Trophoblast cell (in vitro differentiated cells and primary cell): ENCODE results near the gene ZNF624. TPM values are rescaled to one million over a fixed set of nuclear protein-coding genes. Genes with fewer than 3 reads are reported as not detected.
"Not testable (repeated sequence)": the region's sequence is repeated elsewhere in the genome, so short reads cannot be mapped to it uniquely, and the experiment has no call there.

Source experiments
- DNase-seq, 2 donors: peaks; one replicate each; pipeline ENCODE4 v3.0.0-alpha.2; 2016
- H2AFZ ChIP-seq: 2 replicates; pipeline ENCODE4 v1.6.1; 2013; ENCODE audit warnings: low read length, moderate library complexity, mild to moderate bottlenecking; ENCODE audit not compliant: insufficient read depth, poor library complexity
- H2AK5ac ChIP-seq: 2 replicates; pipeline ENCODE4 v1.6.1; 2013; ENCODE audit warnings: mild to moderate bottlenecking, low read length
- H2BK120ac ChIP-seq: 2 replicates; pipeline ENCODE4 v1.6.1; 2013; ENCODE audit warnings: low read length, mild to moderate bottlenecking, moderate library complexity; ENCODE audit not compliant: insufficient read depth, poor library complexity
- H2BK12ac ChIP-seq: 2 replicates; pipeline ENCODE4 v1.6.1; 2013; ENCODE audit warnings: mild to moderate bottlenecking, low read length, moderate library complexity
- H2BK5ac ChIP-seq: 2 replicates; pipeline ENCODE4 v1.6.1; 2013; ENCODE audit warnings: low read length, low read depth, moderate library complexity, mild to moderate bottlenecking; ENCODE audit not compliant: poor library complexity
- H3K14ac ChIP-seq: 2 replicates; pipeline ENCODE4 v1.6.1; 2013; ENCODE audit warnings: mild to moderate bottlenecking, low read length
- H3K18ac ChIP-seq: 2 replicates; pipeline ENCODE4 v1.6.1; 2013; ENCODE audit warnings: mild to moderate bottlenecking, low read length
- H3K23ac ChIP-seq: 2 replicates; pipeline ENCODE4 v1.6.1; 2013; ENCODE audit warnings: low read length
- H3K27ac ChIP-seq: 2 replicates; pipeline ENCODE4 v1.5.1; 2013; ENCODE audit warnings: low read depth, mild to moderate bottlenecking, inconsistent platforms, low read length, moderate library complexity
- H3K27me3 ChIP-seq: 2 replicates; pipeline ENCODE4 v1.6.1; 2013; ENCODE audit warnings: inconsistent platforms, mild to moderate bottlenecking, low read length, moderate library complexity; ENCODE audit not compliant: insufficient read depth
- H3K36me3 ChIP-seq, 2 experiments: 1 replicate in 1 of 2; 2 replicates in 1 of 2; pipeline ENCODE4 v1.6.1; 2013; ENCODE audit warnings: low read length in 2 of 2, mild to moderate bottlenecking in 2 of 2, moderate library complexity in 1 of 2; ENCODE audit not compliant: insufficient read depth in 2 of 2, control insufficient read depth in 1 of 2
- H3K4ac ChIP-seq: 2 replicates; pipeline ENCODE4 v1.6.1; 2013; ENCODE audit warnings: low read depth, mild to moderate bottlenecking, low read length, moderate library complexity
- H3K4me1 ChIP-seq, 2 experiments: 1 replicate in 1 of 2; 2 replicates in 1 of 2; pipeline ENCODE4 v1.6.1; 2013; ENCODE audit warnings: low read length in 2 of 2, mild to moderate bottlenecking in 2 of 2, moderate library complexity in 1 of 2; ENCODE audit not compliant: insufficient read depth in 2 of 2, control insufficient read depth in 1 of 2
- H3K4me2 ChIP-seq: 2 replicates; pipeline ENCODE4 v1.6.1; 2013; ENCODE audit warnings: inconsistent platforms, mild to moderate bottlenecking, low read length, moderate library complexity
- H3K4me3 ChIP-seq: 2 replicates; pipeline ENCODE4 v1.5.1; 2013; ENCODE audit warnings: mild to moderate bottlenecking, low read depth, low read length, inconsistent platforms
- H3K79me1 ChIP-seq: one replicate; pipeline ENCODE4 v1.6.1; 2013; ENCODE audit warnings: low read length
- H3K79me2 ChIP-seq: 2 replicates; pipeline ENCODE4 v1.6.1; 2013; ENCODE audit warnings: low read length, mild to moderate bottlenecking; ENCODE audit not compliant: control insufficient read depth, insufficient read depth, poor library complexity
- H3K9ac ChIP-seq: 2 replicates; pipeline ENCODE4 v1.6.1; 2013; ENCODE audit warnings: mild to moderate bottlenecking, low read length
- H3K9me3 ChIP-seq: 2 replicates; pipeline ENCODE4 v1.6.1; 2013; ENCODE audit warnings: low read depth, mild to moderate bottlenecking, control low read depth, inconsistent platforms, low read length; ENCODE audit not compliant: insufficient read depth
- H4K12ac ChIP-seq: 2 replicates; pipeline ENCODE4 v1.6.1; 2013; ENCODE audit warnings: low read depth, mild to moderate bottlenecking, low read length, moderate library complexity
- H4K8ac ChIP-seq: 2 replicates; pipeline ENCODE4 v1.6.1; 2013; ENCODE audit warnings: low read depth, mild to moderate bottlenecking, low read length, moderate library complexity
- H4K91ac ChIP-seq: one replicate; pipeline ENCODE4 v1.6.1; 2013; ENCODE audit warnings: low read depth, mild to moderate bottlenecking, low read length, moderate library complexity
- WGBS: extraction: QIAGEN DNeasy Blood & Tissue Kit; methylation state at CpG from one replicate; pipeline ENCODE4 v1.1.7; 2013; ENCODE audit warnings: missing lambda C conversion rate; ENCODE audit not compliant: insufficient read length, insufficient coverage; ENCODE audit errors: extremely low coverage; 5-methylcytosine and 5-hydroxymethylcytosine counted together
- polyA plus RNA-seq: library from polyadenylated mRNA; stranded (reverse); fragments of 200-250 nt; gene quantifications from 2 replicates; pipeline ENCODE4 v1.2.3, GENCODE V29; 2013

The ZNF624 gene
- polyA plus RNA-seq = 3.5 and 3.9 TPM in 2 replicates

- WGBS = no CpG with 5 or more reads among the region's 55 CpGs
- peaks cover 9% of the 10 kb centered on the region for H3K79me1 ChIP-seq
- H3K23ac ChIP-seq = no peak within 1 kb of the TSS
- H3K36me3 ChIP-seq = no peaks in the 10 kb centered on the region
- peak within 1 kb of the TSS; percentile 52 for H2AK5ac ChIP-seq
- H3K4ac ChIP-seq = peak within 1 kb of the TSS; percentile 31
- peak within 1 kb of the TSS; percentile 79 for H3K4me3 ChIP-seq
- peak within 1 kb of the TSS; percentile 96 for H3K27ac ChIP-seq
- H4K91ac ChIP-seq = peak within 1 kb of the TSS; percentile 95
- H3K9me3 ChIP-seq = no peaks in the 10 kb centered on the region
- H3K27me3 ChIP-seq = no peaks in the 10 kb centered on the region
- peaks cover 5% of the 10 kb centered on the region for H3K79me2 ChIP-seq
- peaks cover 4 to 9% of the 10 kb centered on the region in 2 experiments for H3K4me1 ChIP-seq
- peak within 1 kb of the TSS; percentile 77 for H2AFZ ChIP-seq
- H3K18ac ChIP-seq = peak within 1 kb of the TSS; percentile 91
- peak within 1 kb of the TSS; percentile 96 for H4K12ac ChIP-seq
- DNase-seq = peak; percentile 95 to 96
- H3K4me2 ChIP-seq = peak within 1 kb of the TSS; percentile 83
- peak within 1 kb of the TSS; percentile 4 for H2BK120ac ChIP-seq
- H4K8ac ChIP-seq = peak within 1 kb of the TSS; percentile 90
- H2BK5ac ChIP-seq = peak within 1 kb of the TSS; percentile 88
- H3K14ac ChIP-seq = peak within 1 kb of the TSS; percentile 81
- H3K9ac ChIP-seq = peak within 1 kb of the TSS; percentile 86
- no peak within 1 kb of the TSS for H2BK12ac ChIP-seq
These were observed at the start of gene ZNF624 for GRCh38 chr17:16653367-16654041. Gene ZNF624, minus strand, starts transcription at chr17:16653850.

- H3K18ac ChIP-seq, H3K23ac ChIP-seq, DNase-seq, H3K36me3 ChIP-seq, H2AK5ac ChIP-seq, H4K12ac ChIP-seq, H3K79me1 ChIP-seq, H3K4me2 ChIP-seq, H3K9me3 ChIP-seq, H2BK120ac ChIP-seq, H2AFZ ChIP-seq, H2BK5ac ChIP-seq, H4K91ac ChIP-seq, H2BK12ac ChIP-seq, H3K9ac ChIP-seq, H4K8ac ChIP-seq, H3K4me1 ChIP-seq, H3K27me3 ChIP-seq, H3K27ac ChIP-seq, H3K4ac ChIP-seq, H3K79me2 ChIP-seq, H3K4me3 ChIP-seq, H3K14ac ChIP-seq: not testable (repeated sequence)
- no CpG with 5 or more reads among the region's 5 CpGs for WGBS
These were observed 44.0 kb upstream of the ZNF624 start for GRCh38 chr17:16697603-16698002.

- not testable (repeated sequence) for H3K36me3 ChIP-seq, H2BK5ac ChIP-seq, H2AK5ac ChIP-seq, H3K79me1 ChIP-seq, H3K4me1 ChIP-seq, H2BK120ac ChIP-seq, DNase-seq, H3K4me3 ChIP-seq, H4K12ac ChIP-seq, H2AFZ ChIP-seq, H3K23ac ChIP-seq, H3K9ac ChIP-seq, H3K79me2 ChIP-seq, H3K9me3 ChIP-seq, H3K4me2 ChIP-seq, H3K18ac ChIP-seq, H3K4ac ChIP-seq, H4K91ac ChIP-seq, H3K14ac ChIP-seq, H3K27me3 ChIP-seq, H3K27ac ChIP-seq, H2BK12ac ChIP-seq, H4K8ac ChIP-seq
- no CpG with 5 or more reads among the region's 30 CpGs for WGBS
These were observed 36.8 kb upstream of the ZNF624 start for GRCh38 chr17:16690447-16690846.

- not testable (repeated sequence) for H3K27me3 ChIP-seq, H3K79me1 ChIP-seq, H3K4me1 ChIP-seq, H2BK120ac ChIP-seq, H2BK5ac ChIP-seq, H2AK5ac ChIP-seq, H3K79me2 ChIP-seq, H3K14ac ChIP-seq, H3K4me3 ChIP-seq, H2BK12ac ChIP-seq, H4K8ac ChIP-seq, H3K18ac ChIP-seq, H4K91ac ChIP-seq, H3K4me2 ChIP-seq, H4K12ac ChIP-seq, H3K27ac ChIP-seq, H3K9ac ChIP-seq, H3K9me3 ChIP-seq, H3K36me3 ChIP-seq, H3K4ac ChIP-seq, H2AFZ ChIP-seq, H3K23ac ChIP-seq
- no CpG with 5 or more reads among the region's 33 CpGs for WGBS
- DNase-seq = peak; percentile 54 to 62
These were observed 36.2 kb upstream of the ZNF624 start, which contains the start of gene CCDC144A for GRCh38 chr17:16689731-16690281. Gene CCDC144A, plus strand, starts transcription at chr17:16690241. Its CDS starts 160 bp downstream, at chr17:16690401.
